ENCODE data around the gene PLA2G4B.
A peak's percentile ranks its signal among the peaks of the same experiment; 100 is the strongest.

The PLA2G4B gene

DNA sequence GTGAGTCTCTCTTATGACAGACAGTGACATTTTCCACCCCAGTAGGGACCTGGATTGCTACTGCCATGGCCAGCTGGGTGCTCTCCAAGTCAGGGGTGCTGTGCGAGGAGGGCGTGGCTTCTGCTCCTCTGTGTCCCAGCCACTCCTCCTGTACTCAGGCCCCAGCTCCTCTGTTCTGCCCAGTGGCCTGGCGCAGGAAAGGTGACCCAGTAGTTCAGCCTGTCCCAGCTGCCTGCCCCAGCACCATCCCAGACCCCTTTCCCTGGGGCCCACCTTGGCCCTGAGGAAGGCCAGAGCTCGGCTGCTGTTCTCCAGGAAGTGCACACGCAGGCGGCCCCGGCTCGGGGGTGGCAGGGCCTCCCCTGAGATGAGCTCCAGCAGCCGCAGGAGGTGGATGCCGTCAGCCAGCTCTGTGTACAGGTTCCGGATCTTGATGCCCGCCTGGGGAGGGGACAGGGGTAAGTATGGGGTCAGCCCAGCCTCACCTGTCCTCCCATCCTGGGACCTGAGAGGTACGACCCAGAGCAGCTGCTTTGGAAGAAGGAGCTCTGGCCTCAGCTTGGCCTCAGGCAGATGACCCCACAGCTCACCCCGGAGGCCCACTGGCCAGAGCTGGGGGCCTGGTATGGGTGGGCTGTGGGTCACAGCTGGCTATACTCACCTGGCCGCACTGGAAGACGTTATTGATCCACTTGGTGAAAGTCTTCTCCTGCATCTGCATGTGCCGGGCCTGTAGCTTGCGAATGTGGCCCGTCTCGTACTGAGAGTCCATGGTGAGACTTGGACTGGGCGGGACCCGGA is 54.2 kb downstream of the PLA2G4B start:
- no peak for DNase-seq
- TF ChIP-seq GATA1 (IDR thresholded peaks at IDR 0.05; ENCODE audit: low read depth, low read length) (no peak), POLR2A (IDR thresholded peaks at IDR 0.05; ENCODE audit: low read length) (no peak)

- TF ChIP-seq POLR2A (IDR thresholded peaks at IDR 0.05; ENCODE audit: low read length) (no peak), GATA1 (IDR thresholded peaks at IDR 0.05; ENCODE audit: low read depth, low read length) (no peak)
- DNase-seq: no peak
These were observed 55.0 kb downstream of the PLA2G4B start, which contains the start of gene SPTBN5 for GRCh38 chr15:41893422-41894250. TSS of gene SPTBN5 (minus strand) at chr15:41894053. CDS start at chr15:41893497, 556 bp downstream.

GRCh38 chr15:41894251-41894790 is 55.7 kb downstream of the PLA2G4B start:
- TF ChIP-seq GATA1 (IDR thresholded peaks at IDR 0.05; ENCODE audit: low read depth, low read length) (no peak), POLR2A (IDR thresholded peaks at IDR 0.05; ENCODE audit: low read length) (no peak)
- DNase-seq: no peak

GRCh38 chr15:41894791-41895463 is 56.3 kb downstream of the PLA2G4B start:
- DNase-seq: peak in 1 of 2 experiments; percentile 23

DNA sequence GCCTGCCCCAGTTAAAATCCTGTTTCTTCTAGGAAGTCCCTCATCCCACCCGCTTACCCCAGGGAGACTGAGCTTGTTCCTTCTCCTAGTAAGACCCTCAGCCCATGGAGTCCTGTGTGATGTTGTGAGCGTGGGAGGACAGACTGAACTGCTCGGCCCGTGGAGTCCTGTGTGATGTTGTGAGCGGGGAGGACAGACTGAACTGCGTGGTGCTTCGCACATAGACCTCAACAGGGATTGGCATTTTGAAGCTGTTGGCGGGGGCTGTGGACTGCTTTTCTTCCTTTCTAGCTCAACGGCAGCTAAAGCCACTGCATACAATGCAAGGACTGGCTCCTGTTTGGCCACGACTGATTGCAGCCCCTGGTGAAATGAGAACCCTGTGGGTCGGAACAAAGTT is 56.8 kb downstream of the PLA2G4B start:
- no peak for TF ChIP-seq GATA1 (IDR thresholded peaks at IDR 0.05; ENCODE audit: low read depth, low read length)
- TF ChIP-seq POLR2A (IDR thresholded peaks at IDR 0.05; ENCODE audit: low read length): no peak
- DNase-seq: no peak

More at GRCh38 chr15:41894791-41895463, 56.3 kb downstream of the PLA2G4B start:
- no peak for TF ChIP-seq POLR2A (IDR thresholded peaks at IDR 0.05; ENCODE audit: low read length)
- TF ChIP-seq GATA1 (IDR thresholded peaks at IDR 0.05; ENCODE audit: low read depth, low read length): no peak

DNA sequence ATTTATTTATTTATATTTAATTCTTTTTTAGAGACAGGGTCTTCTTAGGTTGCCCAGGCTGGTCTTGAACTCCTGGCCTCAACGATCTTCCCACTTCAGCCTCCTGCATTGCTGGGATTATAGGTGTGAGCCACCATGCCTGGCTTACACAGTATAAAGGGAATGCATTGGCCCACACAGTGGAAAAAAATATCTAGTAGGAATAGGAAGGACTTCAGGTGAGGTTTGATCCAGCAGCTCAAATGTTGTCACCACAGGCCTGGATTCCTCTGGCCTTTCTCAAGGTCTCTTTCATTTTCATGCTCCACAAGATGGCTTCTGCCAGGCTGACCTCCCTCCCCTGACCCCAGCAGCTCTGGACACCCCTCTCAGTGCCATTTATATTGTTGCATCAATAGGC is 57.3 kb downstream of the PLA2G4B start:
- no peak for DNase-seq
- TF ChIP-seq POLR2A (IDR thresholded peaks at IDR 0.05; ENCODE audit: low read length): no peak
- no peak for TF ChIP-seq GATA1 (IDR thresholded peaks at IDR 0.05; ENCODE audit: low read depth, low read length)

- no peak for DNase-seq
These were observed 57.9 kb downstream of the PLA2G4B start for GRCh38 chr15:41896566-41896965.

DNA sequence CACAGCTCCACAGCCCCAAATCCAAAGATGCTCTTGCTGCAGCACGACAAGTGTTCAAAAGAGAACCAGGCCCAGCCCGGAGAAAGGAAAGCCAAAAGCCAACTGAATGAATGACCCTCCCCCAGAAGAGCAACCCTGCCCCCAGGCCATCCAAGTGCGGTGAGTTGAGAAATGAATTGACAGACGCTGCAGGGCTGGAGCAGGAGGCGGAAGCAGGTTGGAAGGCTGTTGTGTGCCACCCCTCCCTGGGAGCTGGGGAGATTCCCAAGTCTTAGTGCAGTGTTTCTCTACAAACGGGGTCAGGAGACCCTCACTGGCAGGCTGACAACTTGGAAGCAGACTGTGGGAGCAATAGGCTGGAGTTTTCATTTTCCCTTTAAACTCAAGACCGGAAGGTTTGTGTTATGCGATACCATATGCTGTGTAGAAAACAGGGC is 58.7 kb downstream of the PLA2G4B start:
- DNase-seq: no peak
- TF ChIP-seq GATA1 (IDR thresholded peaks at IDR 0.05; ENCODE audit: low read depth, low read length) (no peak), POLR2A (IDR thresholded peaks at IDR 0.05; ENCODE audit: low read length) (no peak)

More at GRCh38 chr15:41896566-41896965, 57.9 kb downstream of the PLA2G4B start:
- TF ChIP-seq POLR2A (IDR thresholded peaks at IDR 0.05; ENCODE audit: low read length) (no peak), GATA1 (IDR thresholded peaks at IDR 0.05; ENCODE audit: low read depth, low read length) (no peak)

Data from erythroblast (primary cell).